ES-I3 (cell line): ENCODE data around the gene LRP3.

Source experiments
- H3K36me3 ChIP-seq: 2 replicates; pipeline ENCODE4 v1.6.1; 2013; ENCODE audit warnings: mild to moderate bottlenecking, low read length, control low read depth, moderate library complexity; ENCODE audit not compliant: insufficient read depth
- H3K4me1 ChIP-seq: 2 replicates; pipeline ENCODE4 v1.6.1; 2013; ENCODE audit warnings: mild to moderate bottlenecking, control low read depth, low read length; ENCODE audit not compliant: insufficient read depth
- H3K9ac ChIP-seq: 2 replicates; pipeline ENCODE4 v1.6.1; 2013; ENCODE audit warnings: low read depth, mild to moderate bottlenecking, low read length, moderate library complexity
- H3K9me3 ChIP-seq: 2 replicates; pipeline ENCODE4 v1.6.1; 2013; ENCODE audit warnings: mild to moderate bottlenecking, low read length, moderate library complexity; ENCODE audit not compliant: control insufficient read depth, insufficient read depth

LRP3 gene

DNA sequence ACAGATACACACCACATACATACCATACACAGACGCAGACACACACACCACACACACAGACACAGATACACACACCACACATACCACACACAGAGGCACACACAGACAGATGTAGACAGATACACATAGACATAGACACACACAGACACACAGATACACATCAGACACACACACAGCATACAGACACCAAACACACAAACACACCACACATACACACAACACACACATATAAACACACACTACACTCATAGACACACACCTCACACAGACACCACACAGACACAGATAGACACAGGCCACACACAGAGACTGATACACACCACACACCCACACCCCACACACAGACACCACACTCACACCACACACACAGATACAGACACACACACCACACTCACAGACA is 56.4 kb downstream of the LRP3 start:
- Histone ChIP-seq H3K36me3 (no peaks in the 10 kb centered on the region), H3K4me1 (no peaks in the 10 kb centered on the region; the same call in 1 of the 2 replicates), H3K9me3 (no peaks in the 10 kb centered on the region), H3K9ac (no peak overlapping the region)

DNA sequence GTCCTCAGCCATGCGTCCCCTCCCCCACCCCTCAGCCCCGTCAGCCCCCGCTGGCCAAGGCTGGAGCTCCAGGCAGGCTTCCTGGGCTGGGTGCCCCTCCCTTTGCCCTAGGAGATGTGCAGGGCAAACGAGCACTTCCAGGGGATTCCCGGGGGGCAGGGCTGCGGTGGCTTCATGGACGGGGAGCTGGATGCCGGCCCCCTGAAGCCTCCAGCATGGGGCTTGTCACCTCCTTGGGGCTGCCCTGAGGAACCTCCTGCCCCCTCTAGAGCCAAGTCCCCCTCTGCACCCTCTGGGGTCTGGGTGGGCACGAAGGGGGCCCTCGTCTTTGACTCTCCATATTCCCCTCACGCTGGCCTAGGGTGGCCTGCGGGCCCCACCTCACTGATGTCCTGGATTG is 56.9 kb downstream of the LRP3 start:
- no peak overlapping the region for H3K9ac ChIP-seq
- no peaks in the 10 kb centered on the region; the same call in 1 of the 2 replicates for H3K4me1 ChIP-seq
- no peaks in the 10 kb centered on the region for H3K36me3 ChIP-seq
- H3K9me3 ChIP-seq, result no peaks in the 10 kb centered on the region

DNA sequence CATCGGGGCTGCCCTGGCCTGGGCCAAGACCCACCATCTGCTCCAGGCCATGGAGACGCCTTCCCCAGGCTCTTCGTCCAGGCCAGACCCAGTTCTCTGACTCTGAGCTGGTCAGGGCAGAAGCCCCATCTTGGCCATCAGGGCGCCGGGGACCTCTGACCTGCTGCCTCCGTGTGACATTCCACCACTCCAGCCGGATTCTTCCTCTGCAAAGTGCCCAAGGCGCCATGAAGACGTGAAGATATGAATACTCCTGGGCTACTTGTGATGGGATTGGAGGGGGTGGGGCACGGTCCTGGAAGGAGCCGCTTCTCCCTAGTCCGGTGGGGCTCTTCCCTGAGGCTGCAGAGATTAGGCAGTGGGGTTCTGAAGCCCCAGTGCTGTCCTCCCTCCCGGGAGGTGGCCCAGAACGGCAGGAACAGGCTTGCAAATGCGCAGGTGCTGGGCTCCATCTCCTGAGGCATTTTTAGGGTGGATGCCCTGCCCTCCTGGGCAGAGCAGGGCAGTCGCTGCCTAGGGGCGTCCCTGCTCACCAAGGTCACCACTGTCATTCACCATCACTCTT is 57.5 kb downstream of the LRP3 start:
- no peak overlapping the region for H3K9ac ChIP-seq

DNA sequence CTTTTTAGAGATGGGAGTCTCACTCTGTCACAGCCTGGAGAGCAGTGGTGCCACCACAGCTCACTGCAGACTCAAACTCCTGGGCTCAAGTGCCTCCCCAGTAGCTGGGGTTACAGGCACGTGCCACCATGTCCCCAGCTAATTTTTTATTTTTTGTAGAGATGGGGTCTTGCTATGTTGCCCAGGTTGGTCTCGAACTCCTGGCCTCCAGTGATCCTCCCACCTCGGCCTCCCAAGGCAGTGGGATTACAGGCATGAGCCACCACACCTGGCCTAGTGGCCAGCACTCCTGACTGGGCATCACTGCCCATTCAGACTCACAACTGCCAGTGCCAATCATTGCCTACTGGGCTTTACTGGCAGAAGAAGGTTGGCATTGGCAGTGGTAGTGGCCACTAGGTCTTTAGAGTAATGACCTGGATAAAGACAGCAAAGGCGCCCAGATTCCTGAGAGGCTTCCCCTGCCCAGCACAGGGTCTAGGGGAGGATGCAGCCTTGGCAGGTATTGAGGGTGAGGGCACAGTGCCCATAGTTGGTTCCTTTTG is 58.4 kb downstream of the LRP3 start:
- no peaks in the 10 kb centered on the region; the same call in 1 of the 2 replicates for H3K4me1 ChIP-seq
- H3K9me3 ChIP-seq, result no peaks in the 10 kb centered on the region
- no peak overlapping the region for H3K9ac ChIP-seq
- no peaks in the 10 kb centered on the region for H3K36me3 ChIP-seq

More for the DNA sequence above, 57.5 kb downstream of the LRP3 start:
- Histone ChIP-seq H3K36me3 (no peaks in the 10 kb centered on the region), H3K4me1 (no peaks in the 10 kb centered on the region; the same call in 1 of the 2 replicates), H3K9me3 (no peaks in the 10 kb centered on the region)

DNA sequence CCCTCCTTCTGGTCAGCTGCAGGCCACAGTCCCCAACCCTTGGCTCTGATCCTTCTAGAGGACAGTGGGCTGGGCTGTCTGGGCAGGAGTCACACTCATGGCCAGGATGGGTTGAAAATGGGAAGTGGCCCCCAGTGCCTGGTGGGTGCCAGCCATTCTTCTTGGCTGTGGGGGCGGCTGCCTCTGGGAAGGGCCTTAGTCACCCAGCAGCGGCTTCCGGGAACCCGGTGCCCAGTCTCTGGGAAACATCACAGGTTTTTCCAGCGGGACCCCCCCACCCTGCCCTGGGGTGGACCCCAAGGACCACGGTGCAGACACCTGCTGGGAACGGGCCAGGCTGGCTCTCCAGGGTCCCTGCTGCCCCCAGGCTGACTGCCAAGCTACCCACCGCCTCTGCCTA is 58.8 kb downstream of the LRP3 start:
- H3K4me1 ChIP-seq, result no peaks in the 10 kb centered on the region; the same call in 1 of the 2 replicates
- H3K9me3 ChIP-seq, result no peaks in the 10 kb centered on the region
- H3K9ac ChIP-seq, result no peak overlapping the region
- no peaks in the 10 kb centered on the region for H3K36me3 ChIP-seq

DNA sequence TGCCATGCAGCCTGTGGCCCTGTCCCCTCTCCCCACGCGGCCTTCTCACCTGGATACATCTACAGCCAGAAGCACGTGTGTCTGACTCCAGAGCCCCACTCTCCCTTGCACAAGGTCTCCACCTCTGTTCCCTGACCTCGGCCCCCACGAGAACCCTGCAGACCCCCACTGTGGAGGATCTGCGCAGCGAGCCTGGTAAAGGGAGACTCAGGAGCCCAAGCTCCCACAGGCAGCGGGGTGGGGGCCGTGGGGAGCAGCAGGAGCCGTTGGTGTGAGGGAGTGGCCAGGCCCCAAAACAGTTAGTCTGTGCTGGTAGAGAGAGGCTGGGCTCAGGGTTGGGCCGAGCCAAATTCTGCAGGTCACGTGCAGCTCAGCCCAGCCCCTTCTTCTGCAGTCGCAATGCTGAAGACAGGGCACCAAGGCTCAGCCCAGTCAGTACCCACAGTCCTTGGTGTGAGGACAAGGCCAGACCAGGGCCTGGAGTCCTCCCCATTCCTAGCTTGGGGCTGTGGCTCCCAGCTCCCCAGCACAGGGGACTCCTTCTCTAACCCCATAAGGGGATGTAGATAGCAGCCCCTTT is 60.2 kb downstream of the LRP3 start:
- Histone ChIP-seq H3K4me1 (no peaks in the 10 kb centered on the region; the same call in 1 of the 2 replicates), H3K9me3 (no peaks in the 10 kb centered on the region), H3K9ac (no peak overlapping the region), H3K36me3 (no peaks in the 10 kb centered on the region)

DNA sequence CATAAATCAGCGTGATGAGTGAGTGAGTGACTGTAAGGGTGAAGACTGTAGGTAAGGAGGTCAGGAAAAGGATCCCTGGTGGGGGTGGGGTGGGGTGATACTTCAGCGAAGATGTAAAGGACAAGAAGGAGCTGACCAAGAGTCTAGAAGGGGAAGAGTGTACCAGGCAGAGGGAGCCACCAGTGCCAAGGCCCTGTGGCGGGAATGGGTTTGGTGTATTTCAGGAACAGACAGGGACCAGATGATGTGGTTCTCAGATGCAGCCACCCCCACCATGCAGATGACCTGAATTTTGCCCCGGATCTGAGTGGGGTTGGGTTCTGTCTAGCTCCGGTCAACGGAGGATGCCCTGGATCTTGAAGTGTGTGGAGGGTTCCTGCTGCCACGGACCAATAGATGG is 61.7 kb downstream of the LRP3 start:
- Histone ChIP-seq H3K36me3 (no peaks in the 10 kb centered on the region), H3K9ac (no peak overlapping the region), H3K9me3 (no peaks in the 10 kb centered on the region), H3K4me1 (no peaks in the 10 kb centered on the region; the same call in 1 of the 2 replicates)

DNA sequence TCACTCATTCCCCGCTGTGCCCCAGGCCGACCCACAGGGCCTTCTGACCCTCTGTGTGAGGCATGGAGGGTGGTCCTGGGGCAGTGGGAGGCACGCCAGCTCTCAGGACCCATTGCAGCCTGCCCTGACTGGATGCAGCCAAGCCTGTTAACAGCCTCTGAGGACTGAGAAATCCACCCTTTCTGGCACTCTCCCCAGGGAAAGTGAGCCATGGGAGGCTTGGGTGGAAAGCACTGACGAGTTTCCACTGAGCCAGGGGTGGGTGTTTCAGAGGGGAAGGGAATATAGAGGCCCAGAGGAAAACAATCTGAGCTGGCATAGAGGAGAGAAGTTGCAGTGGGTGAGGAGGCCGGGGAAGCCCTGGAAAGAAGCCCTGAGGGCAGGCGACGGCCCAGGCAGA is 62.1 kb downstream of the LRP3 start:
- Histone ChIP-seq H3K9ac (no peak overlapping the region), H3K9me3 (no peaks in the 10 kb centered on the region), H3K4me1 (no peaks in the 10 kb centered on the region; the same call in 1 of the 2 replicates), H3K36me3 (no peaks in the 10 kb centered on the region)

DNA sequence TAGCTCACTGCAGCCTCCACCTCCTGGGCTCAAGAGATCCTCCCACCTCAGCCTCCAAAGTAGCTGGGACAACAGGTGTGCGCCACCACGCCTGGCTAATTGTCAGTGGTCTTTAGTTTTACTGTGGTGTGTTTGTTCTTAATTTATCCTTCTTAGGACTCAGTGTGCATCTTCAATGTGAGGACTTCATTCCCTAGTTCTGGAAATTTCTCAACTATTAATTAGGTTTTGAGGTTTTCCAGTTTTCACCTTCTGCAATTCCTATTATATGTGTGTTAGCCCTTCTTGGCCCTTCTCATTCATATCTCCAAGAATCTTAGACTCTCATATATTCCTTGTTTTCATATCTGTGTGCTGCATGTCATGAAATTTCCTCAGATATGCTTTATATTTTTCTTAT is 63.7 kb downstream of the LRP3 start:
- Histone ChIP-seq H3K4me1 (no peaks in the 10 kb centered on the region; the same call in 1 of the 2 replicates), H3K9me3 (no peaks in the 10 kb centered on the region), H3K9ac (no peak overlapping the region), H3K36me3 (no peaks in the 10 kb centered on the region)
